ENCODE measurements around the gene CASP8. TPM values are rescaled to one million over a fixed set of nuclear protein-coding genes. Genes with fewer than 3 reads are reported as not detected.

Gene CASP8
- total RNA-seq, 1 donor from 2014 or later = 2.5 TPM

DNA sequence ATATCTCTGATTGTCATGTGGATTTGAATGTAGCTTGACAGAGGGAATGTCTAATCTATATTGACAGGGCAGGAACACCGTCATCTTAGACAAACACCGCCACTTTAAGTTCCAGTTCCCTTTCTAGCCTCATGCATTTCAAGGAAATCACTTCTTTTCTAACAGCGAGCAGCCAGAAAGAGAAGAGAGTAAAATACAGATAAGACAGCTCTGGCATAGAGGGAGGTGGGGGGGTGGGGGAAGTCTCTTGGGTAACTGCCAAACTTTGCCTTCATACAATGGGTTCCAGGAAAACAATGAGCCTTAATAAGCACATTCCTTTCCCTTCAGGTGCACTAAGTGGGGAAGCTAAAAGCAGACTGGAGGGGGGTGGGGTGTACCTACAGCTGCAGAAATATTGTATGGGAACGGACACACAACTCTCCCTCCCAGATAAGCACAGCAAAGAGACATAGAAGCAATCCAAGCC, 40.2 kb upstream of the CASP8 start:
- no peaks in the 10 kb centered on the region for H3K9me3 Mint-ChIP-seq
- H3K27me3 Mint-ChIP-seq (ENCODE audit: low read depth) = peaks cover 6% of the 10 kb centered on the region
- H3K4me1 Mint-ChIP-seq = no peaks in the 10 kb centered on the region
- no peak overlapping the region for H3K4me3 Mint-ChIP-seq
- DNase-seq (ENCODE audit: low read depth, low spot score) = no peak
- TF ChIP-seq, protein P1, sequence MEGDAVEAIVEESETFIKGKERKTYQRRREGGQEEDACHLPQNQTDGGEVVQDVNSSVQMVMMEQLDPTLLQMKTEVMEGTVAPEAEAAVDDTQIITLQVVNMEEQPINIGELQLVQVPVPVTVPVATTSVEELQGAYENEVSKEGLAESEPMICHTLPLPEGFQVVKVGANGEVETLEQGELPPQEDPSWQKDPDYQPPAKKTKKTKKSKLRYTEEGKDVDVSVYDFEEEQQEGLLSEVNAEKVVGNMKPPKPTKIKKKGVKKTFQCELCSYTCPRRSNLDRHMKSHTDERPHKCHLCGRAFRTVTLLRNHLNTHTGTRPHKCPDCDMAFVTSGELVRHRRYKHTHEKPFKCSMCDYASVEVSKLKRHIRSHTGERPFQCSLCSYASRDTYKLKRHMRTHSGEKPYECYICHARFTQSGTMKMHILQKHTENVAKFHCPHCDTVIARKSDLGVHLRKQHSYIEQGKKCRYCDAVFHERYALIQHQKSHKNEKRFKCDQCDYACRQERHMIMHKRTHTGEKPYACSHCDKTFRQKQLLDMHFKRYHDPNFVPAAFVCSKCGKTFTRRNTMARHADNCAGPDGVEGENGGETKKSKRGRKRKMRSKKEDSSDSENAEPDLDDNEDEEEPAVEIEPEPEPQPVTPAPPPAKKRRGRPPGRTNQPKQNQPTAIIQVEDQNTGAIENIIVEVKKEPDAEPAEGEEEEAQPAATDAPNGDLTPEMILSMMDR (conservative IDR thresholded peaks at IDR 0.05) = no peak
- H3K36me3 Mint-ChIP-seq (ENCODE audit: low read depth) = no peaks in the 10 kb centered on the region
- no peak overlapping the region for H3K27ac Mint-ChIP-seq (ENCODE audit: unreplicated experiment)

- DNase-seq (ENCODE audit: low read depth, low spot score) = no peak
Measured at GRCh38 chr2:201223089-201224073, 37.0 kb upstream of the CASP8 start.

DNA sequence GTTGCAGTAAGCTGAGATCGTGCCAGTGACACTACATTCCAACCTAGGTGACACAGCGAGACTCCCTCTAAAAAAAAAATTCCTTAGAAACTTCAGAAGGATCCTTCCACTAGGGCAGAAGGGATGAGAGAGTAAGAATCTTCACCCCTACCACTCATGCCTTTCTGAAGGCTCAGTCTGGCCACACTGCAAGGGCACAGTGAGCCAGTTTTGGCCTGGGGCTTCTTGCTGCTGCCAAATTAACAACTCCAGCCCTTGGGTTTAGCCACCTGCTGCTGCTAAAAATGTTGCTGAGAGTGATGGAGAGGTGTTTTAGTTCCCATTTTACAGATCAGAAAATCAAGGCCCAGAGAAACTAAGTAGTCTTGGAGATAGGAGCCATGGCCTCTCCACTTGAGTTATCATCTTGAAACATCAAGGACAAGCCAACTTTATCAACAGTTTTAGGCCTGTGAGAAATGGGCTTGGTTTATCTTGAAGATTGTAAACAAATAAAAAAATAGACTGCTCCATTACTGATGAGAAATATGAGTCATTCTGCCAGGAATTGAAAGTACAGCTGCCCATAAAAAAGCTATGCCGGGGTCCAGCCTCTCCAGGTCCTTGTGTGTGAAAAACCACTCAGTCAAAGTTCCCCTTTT, 31.9 kb upstream of the CASP8 start:
- DNase-seq (ENCODE audit: low read depth, low spot score) = no peak
- no peaks in the 10 kb centered on the region for H3K36me3 Mint-ChIP-seq (ENCODE audit: low read depth)
- H3K4me1 Mint-ChIP-seq = no peaks in the 10 kb centered on the region
- no peak overlapping the region for H3K27ac Mint-ChIP-seq (ENCODE audit: unreplicated experiment)
- H3K9me3 Mint-ChIP-seq = no peaks in the 10 kb centered on the region
- H3K4me3 Mint-ChIP-seq = no peak overlapping the region
- H3K27me3 Mint-ChIP-seq (ENCODE audit: low read depth) = peaks cover 14% of the 10 kb centered on the region
- TF ChIP-seq, protein P1 (conservative IDR thresholded peaks at IDR 0.05) = no peak

More at GRCh38 chr2:201223089-201224073, 37.0 kb upstream of the CASP8 start:
- TF ChIP-seq, protein P1 (conservative IDR thresholded peaks at IDR 0.05) = no peak
- Mint-ChIP-seq H3K4me1 (no peaks in the 10 kb centered on the region), H3K27me3 (ENCODE audit: low read depth) (peaks cover 16% of the 10 kb centered on the region), H3K36me3 (ENCODE audit: low read depth) (no peaks in the 10 kb centered on the region), H3K27ac (ENCODE audit: unreplicated experiment) (no peak overlapping the region), H3K4me3 (no peak overlapping the region), H3K9me3 (no peaks in the 10 kb centered on the region)

- TF ChIP-seq, protein P1 (conservative IDR thresholded peaks at IDR 0.05) = no peak
- Mint-ChIP-seq H3K36me3 (ENCODE audit: low read depth) (no peaks in the 10 kb centered on the region), H3K27ac (ENCODE audit: unreplicated experiment) (no peak overlapping the region), H3K4me1 (no peaks in the 10 kb centered on the region), H3K4me3 (no peak overlapping the region), H3K27me3 (ENCODE audit: low read depth) (peaks cover 14% of the 10 kb centered on the region), H3K9me3 (no peaks in the 10 kb centered on the region)
- DNase-seq (ENCODE audit: low read depth, low spot score) = no peak
Measured at GRCh38 chr2:201228912-201229290, 31.4 kb upstream of the CASP8 start.

DNA sequence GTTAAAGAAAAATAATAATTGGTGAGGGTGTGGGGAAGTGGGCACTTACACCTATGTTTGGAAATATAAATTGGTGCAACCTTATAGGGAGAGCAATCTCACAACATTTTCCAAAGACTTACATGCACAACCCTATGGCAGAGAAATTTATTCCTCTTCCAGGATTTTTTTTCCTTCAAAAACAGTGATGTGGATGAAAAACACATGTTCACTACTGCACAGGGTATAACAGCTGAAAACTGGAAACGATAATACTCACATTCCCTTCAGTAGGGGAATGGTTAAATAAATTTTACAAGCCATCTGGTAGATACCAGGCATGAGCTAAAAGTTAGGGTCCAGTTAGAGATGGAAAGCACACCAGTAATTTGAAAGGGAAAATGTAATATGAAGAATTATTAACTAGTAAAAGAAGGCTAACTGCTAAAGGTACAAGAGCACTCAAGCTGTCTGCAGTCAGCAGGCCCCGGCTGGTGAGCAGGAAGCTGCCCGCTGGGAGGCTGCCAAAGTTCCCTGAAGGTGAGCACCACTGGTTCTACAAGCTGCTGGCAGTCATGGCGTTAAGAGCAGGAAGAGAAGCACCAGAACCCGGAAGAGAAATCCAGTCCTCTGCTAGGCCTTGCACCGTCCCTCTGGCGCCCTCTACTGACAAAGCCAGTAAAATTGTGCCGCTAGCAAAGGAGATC, 28.4 kb upstream of the CASP8 start:
- no peaks in the 10 kb centered on the region for H3K36me3 Mint-ChIP-seq (ENCODE audit: low read depth)
- H3K9me3 Mint-ChIP-seq = no peaks in the 10 kb centered on the region
- peaks cover 3% of the 10 kb centered on the region for H3K27me3 Mint-ChIP-seq (ENCODE audit: low read depth)
- TF ChIP-seq, protein P1 (conservative IDR thresholded peaks at IDR 0.05) = peak; percentile 87
- no peak overlapping the region for H3K4me3 Mint-ChIP-seq
- DNase-seq (ENCODE audit: low read depth, low spot score) = peak; percentile 78
- H3K27ac Mint-ChIP-seq (ENCODE audit: unreplicated experiment) = no peak overlapping the region
- H3K4me1 Mint-ChIP-seq = peaks cover 8% of the 10 kb centered on the region
